Panc1 (cell line): Measurements from ENCODE around the gene RWDD1. TPM values are rescaled to one million over a fixed set of nuclear protein-coding genes. Genes with fewer than 3 reads are reported as not detected.

Source experiments
- ATAC-seq: fragments of 200-7000 bp; cut with Tn5 transposase; 2 replicates; pipeline ENCODE4 v1.9.1; 2020; ENCODE audit warnings: mild to moderate bottlenecking, moderate library complexity
- BruUV-seq: library from RNA; stranded (reverse); fragments of 400-500 nt; replicated peaks from 2 replicates; lab custom pipeline; 2021; lab: Mats Ljungman, UMichigan
- CTCF ChIA-PET: fragments of 300-600 bp; sonication (Branson Sonifier 250); formaldehyde crosslinking; loops from one replicate; lab custom pipeline; 2022; ENCODE audit warnings: antibody characterized with exemption; lab: Charles Lee
- POLR2A ChIA-PET: fragments of 300-600 bp; sonication (Branson Sonifier 250); formaldehyde crosslinking; loops from one replicate; lab custom pipeline; 2022; ENCODE audit warnings: antibody characterized with exemption; lab: Charles Lee
- DNase-seq: peaks from one replicate; pipeline ENCODE4 v3.0.0-alpha.2; 2010; ENCODE audit warnings: low read depth, low spot score
- H3K27ac ChIP-seq: 2 replicates; pipeline ENCODE4 v1.5.1; 2011; ENCODE audit warnings: mild to moderate bottlenecking, low read length, inconsistent platforms
- H3K27me3 ChIP-seq: fragments of 200-500 bp; sonication (Bioruptor generic); 2 replicates; pipeline ENCODE4 v1.6.0; 2014; ENCODE audit warnings: low read length, inconsistent platforms; ENCODE audit not compliant: control insufficient read depth, insufficient read depth
- H3K36me3 ChIP-seq: fragments of 200-500 bp; sonication (Bioruptor generic); 2 replicates; pipeline ENCODE4 v1.5.1; 2014; ENCODE audit warnings: inconsistent platforms, mild to moderate bottlenecking, low read length, moderate library complexity; ENCODE audit not compliant: control insufficient read depth, insufficient read depth
- H3K4me1 ChIP-seq: 2 replicates; pipeline ENCODE4 v1.5.1; 2011; ENCODE audit warnings: inconsistent platforms, mild to moderate bottlenecking, low read length, moderate library complexity; ENCODE audit not compliant: control insufficient read depth, insufficient read depth
- H3K4me3 ChIP-seq, 2 experiments: 2 replicates each; pipeline ENCODE4 v1.5.1; 2011 to 2012; ENCODE audit warnings: low read depth in 2 of 2, low read length in 2 of 2, mild to moderate bottlenecking in 2 of 2, inconsistent platforms in 1 of 2, moderate library complexity in 1 of 2
- H3K9me3 ChIP-seq: fragments of 200-500 bp; sonication (Bioruptor generic); 2 replicates; pipeline ENCODE4 v1.5.1; 2014; ENCODE audit warnings: low read depth, mild to moderate bottlenecking, inconsistent platforms, low read length, moderate library complexity; ENCODE audit not compliant: control insufficient read depth, insufficient read depth
- POLR2AphosphoS5 ChIP-seq: IDR thresholded peaks from 2 replicates; pipeline ENCODE4 v1.6.1; 2012; ENCODE audit warnings: mild to moderate bottlenecking, low read depth, low read length, moderate library complexity
- SIN3A ChIP-seq: IDR thresholded peaks from 2 replicates; pipeline ENCODE4 v1.6.1; 2012; ENCODE audit warnings: low read depth, mild to moderate bottlenecking, low read length, moderate library complexity, borderline replicate concordance; ENCODE audit not compliant: insufficient read depth
- TCF7L2 ChIP-seq: IDR thresholded peaks from 2 replicates; pipeline ENCODE4 v1.6.1; 2011; ENCODE audit warnings: mild to moderate bottlenecking, low read depth, low read length, inconsistent platforms
- in situ Hi-C: cut with HindIII; loops from 2 replicates; pipeline ENCODE4 v1.10.0; 2016; ENCODE audit warnings: low sequenced_read_pairs, low pct_unique_long_range_greater_than_20kb
- intact Hi-C: fragments of 100-400 bp; cut with micrococcal nuclease; formaldehyde crosslinking; loops from one replicate; pipeline ENCODE4 v1.10.0; 2022; ENCODE audit not compliant: unreplicated experiment
- total RNA-seq: library from RNA; stranded (reverse); gene quantifications from one replicate; pipeline ENCODE4 v1.2.1, GENCODE V29; 2021; ENCODE audit not compliant: unreplicated experiment
- TF ChIP-seq, protein P1 (sequence below): fragments of 450-650 bp; IDR thresholded peaks from 2 replicates; pipeline ENCODE4 v1.5.1; 2017; ENCODE audit warnings: mild to moderate bottlenecking
- TF ChIP-seq, protein P2 (sequence below), 2 experiments: IDR thresholded peaks; 2 replicates each; pipeline ENCODE4 v1.6.1; 2011 to 2012; ENCODE audit warnings: low read depth in 2 of 2, control low read depth in 1 of 2, low read length in 1 of 2, mild to moderate bottlenecking in 1 of 2, moderate library complexity in 1 of 2; ENCODE audit not compliant: insufficient read depth in 1 of 2

Gene RWDD1
- total RNA-seq, 1 experiment from 2014 or later, result 68.0 TPM

DNA sequence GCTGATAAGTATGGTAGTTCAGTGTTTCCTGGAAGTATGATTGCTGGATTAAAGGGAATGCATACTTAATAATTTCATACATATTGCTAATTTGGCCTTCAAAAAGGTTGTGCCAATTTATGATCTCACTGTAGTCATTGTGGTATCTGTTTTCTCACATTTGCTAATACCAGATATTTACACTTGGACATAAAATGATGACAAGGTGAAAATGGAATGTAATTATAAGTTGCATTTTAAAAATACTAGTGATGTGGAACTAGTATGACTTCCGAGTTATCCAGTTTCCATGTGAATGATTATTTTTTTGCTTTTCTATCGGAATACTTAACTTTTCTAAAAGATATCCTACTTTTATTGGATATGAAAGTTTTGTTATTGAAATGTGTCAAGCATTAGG, 15.4 kb downstream of the RWDD1 start:
- POLR2A ChIA-PET, result no interaction called here
- no peak overlapping the region for H3K4me3 ChIP-seq
- DNase-seq (no peak), ATAC-seq (no peak)
- no TSS peak for BruUV-seq
- peaks cover 51% of the 10 kb centered on the region for H3K36me3 ChIP-seq
- TF ChIP-seq POLR2AphosphoS5 (no peak), SIN3A (no peak), TCF7L2 (no peak)
- TF ChIP-seq, protein P1, sequence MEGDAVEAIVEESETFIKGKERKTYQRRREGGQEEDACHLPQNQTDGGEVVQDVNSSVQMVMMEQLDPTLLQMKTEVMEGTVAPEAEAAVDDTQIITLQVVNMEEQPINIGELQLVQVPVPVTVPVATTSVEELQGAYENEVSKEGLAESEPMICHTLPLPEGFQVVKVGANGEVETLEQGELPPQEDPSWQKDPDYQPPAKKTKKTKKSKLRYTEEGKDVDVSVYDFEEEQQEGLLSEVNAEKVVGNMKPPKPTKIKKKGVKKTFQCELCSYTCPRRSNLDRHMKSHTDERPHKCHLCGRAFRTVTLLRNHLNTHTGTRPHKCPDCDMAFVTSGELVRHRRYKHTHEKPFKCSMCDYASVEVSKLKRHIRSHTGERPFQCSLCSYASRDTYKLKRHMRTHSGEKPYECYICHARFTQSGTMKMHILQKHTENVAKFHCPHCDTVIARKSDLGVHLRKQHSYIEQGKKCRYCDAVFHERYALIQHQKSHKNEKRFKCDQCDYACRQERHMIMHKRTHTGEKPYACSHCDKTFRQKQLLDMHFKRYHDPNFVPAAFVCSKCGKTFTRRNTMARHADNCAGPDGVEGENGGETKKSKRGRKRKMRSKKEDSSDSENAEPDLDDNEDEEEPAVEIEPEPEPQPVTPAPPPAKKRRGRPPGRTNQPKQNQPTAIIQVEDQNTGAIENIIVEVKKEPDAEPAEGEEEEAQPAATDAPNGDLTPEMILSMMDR, result no peak
- TF ChIP-seq, protein P2, sequence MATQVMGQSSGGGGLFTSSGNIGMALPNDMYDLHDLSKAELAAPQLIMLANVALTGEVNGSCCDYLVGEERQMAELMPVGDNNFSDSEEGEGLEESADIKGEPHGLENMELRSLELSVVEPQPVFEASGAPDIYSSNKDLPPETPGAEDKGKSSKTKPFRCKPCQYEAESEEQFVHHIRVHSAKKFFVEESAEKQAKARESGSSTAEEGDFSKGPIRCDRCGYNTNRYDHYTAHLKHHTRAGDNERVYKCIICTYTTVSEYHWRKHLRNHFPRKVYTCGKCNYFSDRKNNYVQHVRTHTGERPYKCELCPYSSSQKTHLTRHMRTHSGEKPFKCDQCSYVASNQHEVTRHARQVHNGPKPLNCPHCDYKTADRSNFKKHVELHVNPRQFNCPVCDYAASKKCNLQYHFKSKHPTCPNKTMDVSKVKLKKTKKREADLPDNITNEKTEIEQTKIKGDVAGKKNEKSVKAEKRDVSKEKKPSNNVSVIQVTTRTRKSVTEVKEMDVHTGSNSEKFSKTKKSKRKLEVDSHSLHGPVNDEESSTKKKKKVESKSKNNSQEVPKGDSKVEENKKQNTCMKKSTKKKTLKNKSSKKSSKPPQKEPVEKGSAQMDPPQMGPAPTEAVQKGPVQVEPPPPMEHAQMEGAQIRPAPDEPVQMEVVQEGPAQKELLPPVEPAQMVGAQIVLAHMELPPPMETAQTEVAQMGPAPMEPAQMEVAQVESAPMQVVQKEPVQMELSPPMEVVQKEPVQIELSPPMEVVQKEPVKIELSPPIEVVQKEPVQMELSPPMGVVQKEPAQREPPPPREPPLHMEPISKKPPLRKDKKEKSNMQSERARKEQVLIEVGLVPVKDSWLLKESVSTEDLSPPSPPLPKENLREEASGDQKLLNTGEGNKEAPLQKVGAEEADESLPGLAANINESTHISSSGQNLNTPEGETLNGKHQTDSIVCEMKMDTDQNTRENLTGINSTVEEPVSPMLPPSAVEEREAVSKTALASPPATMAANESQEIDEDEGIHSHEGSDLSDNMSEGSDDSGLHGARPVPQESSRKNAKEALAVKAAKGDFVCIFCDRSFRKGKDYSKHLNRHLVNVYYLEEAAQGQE (IDR thresholded peaks at IDR 0.05; ENCODE audit: insufficient read depth in 1 of 2, low read depth in 2 of 2, low read length in 1 of 2), result no peak
- intact Hi-C loops (no loop called here), in situ Hi-C loops (no loop called here)
- H3K27ac ChIP-seq, result no peak overlapping the region
- H3K27me3 ChIP-seq, result no peaks in the 10 kb centered on the region
- CTCF ChIA-PET, result no interaction called here
- H3K9me3 ChIP-seq, result no peaks in the 10 kb centered on the region
- H3K4me1 ChIP-seq, result no peaks in the 10 kb centered on the region

DNA sequence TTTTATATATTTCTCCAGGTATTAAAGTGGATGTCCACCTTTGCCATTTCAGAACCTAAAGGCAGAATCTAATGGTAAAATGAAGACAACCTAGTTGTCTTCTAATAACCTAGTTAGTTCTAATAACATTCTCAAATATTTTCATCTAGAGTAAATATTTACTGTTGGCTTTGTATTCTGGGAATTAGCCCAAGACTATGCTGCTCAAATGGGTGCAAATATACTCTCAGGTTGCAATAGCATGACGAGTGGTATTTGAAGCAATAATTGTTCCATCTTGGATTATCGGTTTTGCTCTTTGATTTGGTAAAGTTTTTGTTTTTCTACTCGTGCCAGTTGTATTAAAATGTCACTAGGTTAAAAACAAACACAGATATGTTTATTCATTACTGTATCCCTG, 23.9 kb downstream of the RWDD1 start:
- DNase-seq, result no peak
- H3K27ac ChIP-seq, result no peak overlapping the region
- ATAC-seq, result no peak
- no TSS peak for BruUV-seq
- intact Hi-C loops (no loop called here), in situ Hi-C loops (no loop called here)
- H3K4me1 ChIP-seq, result no peaks in the 10 kb centered on the region
- ChIA-PET CTCF (no interaction called here), POLR2A (no interaction called here)
- no peaks in the 10 kb centered on the region for H3K9me3 ChIP-seq
- H3K36me3 ChIP-seq, result peaks cover 35% of the 10 kb centered on the region
- no peak overlapping the region for H3K4me3 ChIP-seq
- TF ChIP-seq SIN3A, result no peak
- TF ChIP-seq, protein P2 (IDR thresholded peaks at IDR 0.05; ENCODE audit: insufficient read depth in 1 of 2, low read depth in 2 of 2, low read length in 1 of 2), result no peak
- no peak for TF ChIP-seq POLR2AphosphoS5
- TF ChIP-seq TCF7L2, result no peak
- TF ChIP-seq, protein P1, result no peak
- no peaks in the 10 kb centered on the region for H3K27me3 ChIP-seq
